CD4-positive, alpha-beta T cell treated with Interleukin-17A for 1 hour (primary cell): ENCODE measurements around the gene PTPRM.

ENCODE experiments used
- DNase-seq: peaks from one replicate; pipeline ENCODE4 v3.0.0-alpha.2; 2020

Gene PTPRM

DNA sequence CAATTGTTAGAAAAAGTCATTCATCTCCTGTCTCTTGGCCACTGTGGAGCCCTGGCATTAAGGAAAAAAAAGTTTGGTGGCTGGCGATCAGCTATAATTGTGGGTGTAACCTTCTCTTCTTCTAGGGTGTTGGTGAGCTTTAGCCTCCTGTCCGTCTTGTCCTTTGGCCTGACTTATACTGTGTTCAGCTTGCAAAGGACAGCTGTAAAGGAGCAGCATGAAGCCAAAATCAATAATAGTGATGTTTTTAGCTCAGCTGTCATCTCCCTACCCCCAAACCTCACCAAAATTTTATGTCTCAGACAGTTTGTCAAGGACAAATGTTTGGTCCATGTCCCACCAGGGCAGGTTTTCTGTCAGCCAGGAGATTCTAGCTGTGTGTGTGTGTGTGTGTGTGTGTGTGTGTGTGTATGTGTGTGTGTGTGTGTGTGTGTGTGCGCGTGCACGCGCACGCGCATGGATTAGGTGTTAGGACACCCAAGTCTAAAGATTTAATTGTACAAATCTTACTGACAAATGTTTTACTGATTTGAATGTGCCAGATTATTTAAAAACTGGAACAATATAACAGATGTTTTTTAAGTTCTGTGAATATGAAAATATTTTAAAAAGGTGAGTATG, 109.2 kb downstream of the PTPRM start:
- DNase-seq = no peak

DNA sequence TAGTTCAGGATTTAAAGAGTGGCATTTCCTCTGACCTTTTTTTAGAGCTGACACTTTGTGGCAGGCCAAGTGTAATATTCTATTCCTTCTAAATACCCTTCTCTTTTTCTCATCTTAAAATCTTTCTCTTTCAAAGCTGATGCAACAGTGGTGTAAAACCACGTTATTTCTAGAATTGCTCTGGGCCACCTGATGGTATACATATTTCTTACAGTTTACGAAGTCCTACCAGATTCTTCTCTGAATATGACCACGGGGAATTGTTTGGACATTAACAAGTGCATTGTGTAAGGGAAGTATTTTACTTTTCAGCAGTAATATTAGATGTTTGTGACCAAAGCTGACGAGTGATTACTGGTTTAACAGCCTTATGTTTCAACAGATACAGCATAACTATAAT, 109.9 kb downstream of the PTPRM start:
- no peak for DNase-seq

DNA sequence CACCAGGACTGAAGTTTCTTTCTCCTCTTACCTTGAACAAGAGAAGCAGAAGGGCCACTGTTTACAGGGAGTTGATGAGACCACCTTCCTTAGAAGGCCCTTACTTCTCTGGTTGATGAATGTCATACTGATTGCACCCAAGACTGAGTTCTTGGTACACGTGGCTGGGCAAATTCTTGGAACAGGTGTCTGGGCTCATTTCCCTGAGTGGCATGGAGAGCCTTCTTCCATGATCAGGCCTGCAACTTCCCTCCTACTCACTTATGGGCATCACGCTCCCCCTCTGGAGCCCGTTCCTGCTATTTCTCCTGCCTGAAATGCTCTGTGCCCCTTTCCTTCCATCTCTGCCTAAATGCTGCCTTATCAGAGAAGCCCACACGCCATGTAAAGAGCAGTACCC, 110.3 kb downstream of the PTPRM start:
- DNase-seq = no peak

DNA sequence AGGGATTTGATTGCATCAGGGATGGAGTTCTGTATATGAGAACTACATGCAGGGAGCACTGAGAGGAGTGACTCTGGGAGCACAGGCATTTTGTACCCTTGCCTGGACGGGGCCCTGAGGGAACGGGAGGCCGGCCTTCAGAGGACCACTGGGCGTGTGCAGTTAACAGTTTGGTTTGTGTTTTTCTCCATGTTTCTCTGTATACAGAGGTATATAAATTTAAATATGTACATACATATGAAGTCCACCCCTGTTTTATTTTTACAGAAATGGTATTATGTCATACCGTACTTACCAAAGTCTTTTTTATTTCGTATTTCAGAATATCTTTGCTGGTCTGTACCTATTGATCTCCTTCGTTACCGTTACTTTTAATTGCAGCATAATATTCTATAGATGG, 111.3 kb downstream of the PTPRM start:
- no peak for DNase-seq

DNA sequence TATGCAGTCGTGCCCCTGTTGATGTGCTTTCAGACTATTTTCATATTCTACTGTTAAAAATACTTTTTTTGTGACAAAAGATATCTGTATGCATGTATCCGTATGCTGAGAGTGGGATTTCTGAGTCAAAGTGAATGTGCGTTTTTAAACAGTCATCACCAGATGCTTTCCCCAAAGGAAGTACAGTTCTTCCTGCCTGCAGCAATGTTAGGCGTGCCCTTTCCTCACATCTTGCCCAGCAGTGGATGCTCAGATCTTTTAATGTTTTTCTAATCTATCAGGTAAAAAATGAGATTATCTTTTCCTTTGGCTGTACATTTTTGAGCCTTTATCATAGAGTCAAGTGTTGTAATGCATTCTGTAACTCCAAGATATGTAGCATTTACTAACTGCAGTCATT, 111.7 kb downstream of the PTPRM start:
- DNase-seq = no peak

DNA sequence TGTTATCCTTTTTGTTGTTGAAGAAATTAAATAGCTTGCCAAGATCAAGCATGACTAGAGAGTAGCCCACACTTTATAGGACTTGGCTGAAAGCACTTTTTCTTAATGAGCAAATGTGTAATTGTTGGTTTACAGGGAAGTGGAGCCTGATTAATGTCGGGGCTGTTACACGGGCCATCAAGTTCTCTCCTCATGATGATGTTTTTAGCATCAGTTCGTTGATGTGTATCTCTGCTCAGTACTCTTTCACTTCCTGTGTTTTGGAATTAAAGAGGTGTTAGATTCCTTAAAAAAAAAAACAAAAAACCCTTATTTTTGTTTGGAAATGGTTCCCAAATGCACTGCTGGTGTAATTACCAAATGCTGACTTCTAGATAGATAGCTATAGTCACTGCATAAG, 114.2 kb downstream of the PTPRM start:
- DNase-seq = no peak

DNA sequence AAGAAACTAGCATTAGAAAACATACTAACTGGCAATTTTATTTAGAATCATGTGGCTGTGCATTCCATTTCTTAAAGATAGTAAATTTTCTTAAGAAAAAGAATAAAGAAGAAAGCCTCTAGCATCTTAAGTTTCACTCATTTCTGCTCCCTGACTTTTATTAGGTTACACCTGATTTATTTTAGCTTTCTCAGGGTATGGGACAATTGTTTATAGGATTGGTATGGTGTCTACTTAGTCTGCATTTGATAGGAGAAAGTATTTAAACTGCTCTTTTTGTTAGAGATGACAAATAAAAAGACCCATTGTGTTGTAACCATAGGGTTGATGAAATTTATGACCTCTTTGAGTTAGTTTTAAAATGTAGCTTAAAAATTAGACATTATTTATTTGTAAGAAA, 115.2 kb downstream of the PTPRM start:
- DNase-seq = no peak

DNA sequence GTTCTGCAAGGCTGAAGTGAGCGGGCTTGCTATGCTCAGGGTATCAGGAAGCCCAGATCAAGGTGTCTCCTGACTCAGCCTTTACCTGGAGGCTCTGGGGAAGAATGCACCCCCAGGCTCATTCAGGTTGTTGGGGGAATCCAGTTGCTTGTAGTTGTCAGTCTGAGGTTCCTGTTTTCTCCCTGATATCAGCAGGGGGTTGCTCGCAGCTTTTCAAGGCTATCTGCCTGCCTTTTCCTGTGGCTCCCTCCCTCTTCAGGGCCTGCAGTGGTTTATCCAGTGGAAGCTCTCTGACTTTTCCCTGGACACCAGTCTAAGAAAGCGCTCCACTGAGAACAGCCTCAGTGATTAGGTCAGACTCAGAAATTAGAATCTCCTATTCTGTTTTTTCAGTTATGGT, 116.6 kb downstream of the PTPRM start:
- DNase-seq = no peak

DNA sequence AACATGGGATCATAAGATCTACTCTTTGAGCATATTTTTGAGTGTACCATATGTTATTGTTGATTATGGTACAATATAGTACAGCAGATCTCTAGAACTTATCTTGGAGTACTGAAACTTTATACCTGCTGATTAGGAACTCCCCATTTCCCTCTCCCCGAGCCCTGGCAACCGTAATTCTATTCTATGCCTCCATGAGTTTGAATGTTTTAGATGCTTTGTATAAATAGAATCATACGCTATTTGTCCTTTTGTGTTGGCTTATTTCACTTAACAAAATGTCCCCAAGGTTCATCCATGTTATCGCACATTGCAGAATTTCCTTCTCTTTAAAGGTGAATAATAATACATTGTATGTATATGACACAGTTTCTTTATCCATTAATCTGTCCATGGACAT, 117.2 kb downstream of the PTPRM start:
- no peak for DNase-seq

DNA sequence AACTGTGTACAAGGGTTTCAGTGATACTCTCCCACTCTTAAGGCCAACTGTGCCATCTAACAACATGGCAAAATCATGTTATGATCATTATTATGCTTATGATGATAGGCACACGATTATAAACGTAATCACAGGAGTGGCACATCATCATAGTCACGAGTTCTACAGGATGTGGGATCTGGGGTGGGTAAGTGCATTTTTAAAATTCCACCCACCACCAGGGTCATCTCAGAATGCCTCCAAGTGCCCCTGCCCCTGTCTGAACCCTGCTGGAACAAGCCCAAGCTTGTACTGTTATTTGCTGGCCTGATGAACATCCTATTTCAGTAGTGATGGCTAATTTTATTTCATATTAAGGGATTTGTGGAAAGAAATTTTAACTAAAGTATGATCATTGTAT, 117.8 kb downstream of the PTPRM start:
- DNase-seq = no peak

DNA sequence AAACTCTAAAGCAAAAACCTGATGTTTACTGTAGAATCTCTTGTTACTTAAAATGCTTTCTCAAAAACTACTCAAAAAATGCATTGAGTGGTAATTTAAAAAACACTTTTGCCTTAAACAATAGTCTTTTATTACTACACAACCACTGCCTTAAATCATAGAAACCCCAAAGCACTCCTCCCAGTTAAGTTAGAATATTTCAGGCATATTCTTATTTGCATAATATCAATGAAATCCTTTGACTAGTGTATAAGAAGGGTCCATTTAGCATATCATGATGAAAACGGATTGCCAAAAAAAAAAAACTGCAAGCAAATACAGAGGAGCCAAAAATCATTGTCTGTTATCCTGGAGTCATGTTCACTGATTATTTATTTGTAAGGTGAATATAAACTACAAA, 119.2 kb downstream of the PTPRM start:
- DNase-seq = no peak

DNA sequence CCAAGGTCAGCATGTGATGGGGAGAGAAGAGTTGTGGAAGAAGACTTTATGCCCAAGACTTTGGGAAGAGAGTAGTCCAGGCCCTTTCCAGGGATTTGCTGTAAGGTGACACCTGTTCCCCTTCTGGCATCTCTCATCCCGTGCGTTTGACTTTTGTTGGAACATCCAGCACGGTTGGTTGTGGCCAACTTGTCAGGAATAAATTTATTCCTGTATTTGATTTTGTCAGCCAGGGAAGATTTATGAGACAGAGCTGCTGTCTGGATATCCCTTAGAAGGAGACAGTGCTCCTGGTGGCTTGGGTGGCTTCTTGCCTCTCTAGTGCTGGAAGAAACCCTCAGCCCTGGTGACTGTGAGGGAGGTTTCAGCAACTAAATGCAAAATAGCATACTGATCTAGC, 121.5 kb downstream of the PTPRM start:
- DNase-seq = no peak

DNA sequence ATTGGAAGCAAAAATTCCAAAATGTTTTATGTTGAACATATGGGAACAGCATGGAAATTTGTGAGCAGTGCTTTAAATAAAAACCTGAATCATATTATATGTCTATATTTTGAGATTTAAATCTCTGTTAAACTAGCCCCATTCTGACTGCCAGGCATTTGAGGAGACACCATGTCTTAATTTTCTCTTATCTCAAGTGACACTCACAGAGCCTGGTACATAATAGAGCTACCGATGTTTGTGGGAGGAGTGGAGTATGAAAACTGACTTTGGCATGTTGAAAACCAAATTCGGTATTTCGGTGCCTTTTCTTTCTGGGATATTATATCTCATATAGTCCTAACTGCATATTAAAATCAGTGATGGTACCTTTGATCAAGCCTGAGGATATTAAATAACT, 124.1 kb downstream of the PTPRM start:
- DNase-seq = no peak

DNA sequence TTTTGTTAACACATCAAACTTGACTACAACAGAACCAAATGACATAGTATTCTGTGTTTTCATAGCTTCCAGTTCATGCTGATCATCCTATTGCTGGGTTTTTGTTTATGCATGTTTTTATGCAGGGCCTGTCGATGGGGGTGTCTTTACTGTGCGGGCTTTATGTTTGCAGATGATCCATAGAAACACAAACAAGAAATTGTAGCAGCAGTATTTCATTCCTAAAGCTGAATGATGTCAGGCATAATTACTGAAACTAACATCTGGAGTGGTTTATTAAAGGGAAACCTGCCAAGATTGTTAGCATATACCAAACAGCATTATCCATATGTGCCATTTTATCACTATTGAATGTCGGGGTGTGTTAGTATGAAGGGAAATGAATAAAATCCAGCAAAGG, 129.7 kb downstream of the PTPRM start:
- no peak for DNase-seq

DNA sequence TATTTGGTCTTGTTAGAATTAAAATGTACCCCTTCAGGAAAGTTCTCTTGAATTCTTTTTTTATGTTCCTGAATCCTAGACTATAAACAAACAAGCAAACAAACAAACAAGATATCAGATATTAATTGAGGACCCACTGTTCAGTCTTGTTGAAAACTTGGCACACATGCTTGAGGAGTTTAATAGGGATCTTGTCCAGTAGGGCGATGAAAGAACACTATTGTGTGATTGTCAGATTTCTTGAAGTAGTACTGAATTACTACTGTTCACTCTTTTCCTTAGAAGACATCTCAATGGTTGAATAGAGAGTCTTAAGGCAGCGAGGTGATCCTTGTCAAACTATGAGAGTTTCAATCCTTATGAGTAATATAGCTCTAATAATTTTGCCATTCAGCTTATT, 130.2 kb downstream of the PTPRM start:
- DNase-seq = no peak

DNA sequence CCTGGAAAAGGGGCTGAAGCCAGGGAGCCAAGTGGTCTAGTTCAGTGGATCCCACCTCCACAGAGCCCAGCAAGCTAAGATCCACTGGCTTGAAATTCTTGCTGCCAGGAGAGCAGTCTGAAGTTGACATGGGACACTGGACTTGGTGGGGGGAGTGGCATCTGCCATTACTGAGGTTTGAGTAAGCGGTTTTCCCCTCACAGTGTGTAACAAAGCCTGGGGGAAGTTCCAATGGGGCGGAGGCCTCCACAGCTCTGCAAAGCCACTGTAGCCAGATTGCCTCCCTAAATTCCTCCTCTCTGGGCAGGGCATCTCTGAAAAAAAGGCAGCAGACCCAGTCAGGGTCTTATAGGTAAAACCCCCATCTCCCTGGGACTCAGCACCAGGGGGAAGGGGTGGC, 144.4 kb downstream of the PTPRM start:
- DNase-seq = no peak

DNA sequence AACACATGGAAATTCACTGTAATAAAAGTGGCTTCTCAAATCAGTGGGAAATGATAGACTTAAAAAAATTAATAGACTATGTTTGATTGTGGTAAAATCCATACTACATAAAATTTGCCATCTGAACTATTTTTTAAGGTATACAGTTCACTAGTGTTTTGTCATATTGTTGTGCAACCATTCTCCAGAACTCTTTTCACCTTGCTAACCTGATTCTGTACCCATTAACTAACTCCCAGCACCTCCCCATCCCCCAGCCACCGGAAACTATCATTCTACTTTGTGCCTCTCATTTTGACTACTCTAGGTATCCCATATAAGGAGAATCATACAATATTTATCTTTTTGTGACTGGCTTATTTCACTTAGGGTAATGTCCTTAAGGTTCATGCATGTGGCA, 153.3 kb downstream of the PTPRM start:
- DNase-seq = no peak

DNA sequence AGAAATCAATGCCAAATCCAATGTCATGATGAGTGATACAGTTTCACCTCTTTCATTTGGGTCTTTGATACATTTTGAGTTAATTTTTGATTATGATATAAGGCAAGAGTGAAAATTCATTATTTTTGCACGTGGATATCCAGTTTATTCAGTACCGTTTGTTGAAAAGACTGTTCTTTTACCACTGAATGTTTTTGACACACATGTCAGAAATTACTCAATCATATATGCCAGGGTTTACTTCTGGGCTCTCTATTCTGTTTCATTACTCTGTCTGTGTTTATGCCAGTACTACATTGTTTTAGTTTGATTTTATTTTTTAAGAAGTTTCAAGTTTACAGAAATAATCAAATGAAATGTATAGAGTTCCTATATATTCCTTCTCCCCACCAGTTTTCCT, 154.4 kb downstream of the PTPRM start:
- DNase-seq = no peak

DNA sequence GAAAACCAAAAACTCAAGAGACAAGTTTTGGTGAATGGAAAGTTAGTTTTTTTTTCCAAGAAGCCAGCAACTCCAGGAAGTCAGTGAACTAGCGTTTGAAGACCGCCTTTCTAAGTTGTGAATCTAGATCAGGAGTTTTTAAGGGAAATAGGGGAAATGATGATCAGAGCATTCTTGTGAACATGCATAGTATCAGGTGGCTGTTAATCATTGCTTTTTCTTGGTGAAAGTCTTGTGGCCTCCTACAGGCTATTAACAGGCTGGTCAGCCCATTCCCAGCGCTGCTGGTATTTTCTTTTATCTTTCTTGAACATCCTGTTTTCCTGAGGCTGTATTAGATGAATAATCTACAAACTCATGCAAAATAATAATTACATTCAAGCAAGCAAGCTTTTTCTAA, 155.8 kb downstream of the PTPRM start:
- DNase-seq = no peak

DNA sequence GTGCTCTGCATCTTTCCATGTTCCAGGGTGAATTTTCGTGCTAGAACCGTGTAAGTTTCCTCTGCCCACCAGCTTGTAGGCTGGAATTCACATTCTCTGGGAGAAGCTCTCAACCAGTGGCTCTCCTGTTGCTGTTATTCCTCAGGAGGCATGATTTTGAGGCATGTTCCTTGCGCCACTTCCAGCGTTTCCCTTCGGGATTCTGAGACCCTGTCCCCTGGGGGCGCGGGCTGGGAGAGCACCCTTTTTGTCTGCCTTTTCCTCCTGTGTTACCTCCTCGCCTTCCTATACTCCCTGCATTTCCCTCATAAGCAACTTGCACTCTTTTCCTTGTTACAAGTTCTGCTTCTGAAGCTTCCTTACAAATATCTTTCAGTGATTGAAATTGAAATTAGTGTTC, 156.4 kb downstream of the PTPRM start:
- DNase-seq = no peak

DNA sequence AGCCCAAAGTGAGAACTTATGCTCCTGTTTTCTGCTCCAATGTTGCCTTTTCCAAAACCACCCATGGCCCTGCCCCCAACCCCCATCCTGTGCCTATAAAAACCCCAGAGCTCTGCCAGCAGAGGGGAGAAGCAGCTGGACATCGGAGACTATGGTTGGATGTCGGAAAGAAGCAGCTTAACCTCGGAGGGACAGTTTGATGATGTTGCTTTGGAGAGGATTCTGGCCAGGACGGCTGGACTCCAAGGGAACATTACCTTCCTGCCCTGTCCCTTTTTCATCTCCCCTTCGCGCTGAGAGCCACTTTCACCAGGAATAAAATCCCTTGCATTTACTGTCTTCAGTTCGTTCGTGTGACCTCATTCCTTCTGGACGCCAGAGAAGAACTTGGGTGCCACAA, 158.4 kb downstream of the PTPRM start:
- no peak for DNase-seq

DNA sequence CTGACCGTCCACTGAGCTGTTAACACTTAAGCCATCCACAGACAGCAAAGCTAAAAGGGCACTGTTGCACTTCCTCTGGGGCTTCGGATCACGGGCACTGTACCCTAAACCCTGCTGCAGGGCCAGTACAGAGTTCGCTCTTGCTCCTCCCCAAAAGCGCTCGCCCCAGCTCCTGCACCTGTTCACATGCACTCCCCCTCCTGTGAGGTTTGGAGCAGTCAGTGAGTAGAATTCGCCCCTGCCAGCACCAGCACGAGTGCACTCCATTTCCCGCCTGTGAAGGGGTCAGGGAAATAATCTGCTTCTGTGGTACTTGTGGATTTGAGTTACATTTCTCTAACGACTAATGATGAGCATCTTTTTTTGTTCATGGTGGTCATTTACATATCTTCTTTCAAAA, 158.8 kb downstream of the PTPRM start:
- DNase-seq = no peak

DNA sequence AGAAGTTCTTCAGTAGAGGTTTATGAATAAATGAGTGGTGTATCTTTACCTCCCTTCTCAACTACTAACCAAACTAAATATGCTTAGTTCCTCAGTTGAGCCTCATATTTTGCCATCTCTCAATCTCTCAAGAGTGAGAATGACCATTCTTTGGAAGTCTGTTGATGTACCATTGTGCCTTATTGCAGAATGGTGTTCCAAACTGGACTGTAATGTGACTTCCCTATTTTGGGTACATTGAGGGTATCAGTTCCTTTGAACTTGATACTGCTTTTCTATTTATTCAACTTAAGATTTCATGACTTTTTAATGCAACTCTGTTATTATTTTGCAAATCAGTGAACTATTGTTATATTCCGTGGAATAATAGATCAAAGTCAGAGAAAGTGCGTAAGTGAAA, 159.4 kb downstream of the PTPRM start:
- no peak for DNase-seq

DNA sequence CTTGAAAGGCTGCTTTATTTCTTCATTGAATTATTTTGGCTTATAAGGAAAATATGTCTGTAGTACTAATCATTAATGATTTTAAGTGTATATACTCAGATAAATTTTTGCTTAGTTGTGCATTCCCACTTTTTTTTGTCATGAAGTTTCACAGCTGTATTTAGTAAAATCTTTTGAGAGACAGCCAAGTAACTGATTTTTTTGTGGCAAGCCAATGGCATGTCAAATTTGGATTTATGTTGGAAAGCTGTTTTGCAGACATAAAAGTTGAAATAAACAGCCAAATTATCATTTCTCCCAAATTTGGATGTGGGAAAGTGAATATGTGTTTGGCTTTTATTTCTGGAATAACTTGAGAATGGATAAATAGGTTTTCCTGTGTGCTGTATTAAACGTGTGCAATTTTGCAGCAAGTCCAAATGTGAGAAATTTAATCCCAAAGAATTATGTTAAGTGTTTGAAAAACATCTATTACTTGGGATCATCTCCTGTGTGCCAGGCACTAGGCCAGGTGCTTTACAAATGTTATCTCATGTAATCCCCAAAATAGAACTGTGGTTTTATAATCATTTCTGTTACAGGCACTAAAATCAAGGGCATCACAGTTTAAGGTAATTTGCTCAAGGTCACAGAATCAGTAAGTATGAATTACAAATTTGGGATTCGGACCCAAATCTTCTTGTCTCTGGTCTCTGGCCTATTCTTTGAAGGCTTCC, 160.4 kb downstream of the PTPRM start:
- no peak for DNase-seq

DNA sequence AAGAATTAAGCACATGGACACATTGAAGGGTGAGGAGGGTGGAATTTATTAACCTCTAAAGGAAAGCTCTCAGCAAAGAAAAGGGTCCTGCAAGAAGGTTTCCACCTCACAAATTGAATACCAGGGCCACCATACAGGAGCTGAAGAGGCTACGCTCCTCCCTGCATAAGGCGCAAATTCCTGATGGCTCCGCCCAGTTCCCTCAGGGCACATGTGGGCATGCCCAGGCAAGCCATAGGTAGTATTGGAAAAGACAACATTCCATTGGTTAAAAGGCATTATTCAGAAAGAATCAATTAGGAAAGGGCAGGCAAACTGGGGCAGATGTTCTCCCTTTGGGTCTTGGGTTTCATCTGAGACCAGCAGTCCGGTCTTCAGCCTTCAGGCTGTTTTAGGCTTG, 161.2 kb downstream of the PTPRM start:
- no peak for DNase-seq
